Mesenchymal stem cell (in vitro differentiated cells and primary cell): Measurements from ENCODE around the gene POU5F1.

Experiments
- DNase-seq: peaks from one replicate; pipeline ENCODE4 v3.0.0-alpha.2; 2013
- H2AFZ ChIP-seq: one replicate; pipeline ENCODE4 v1.6.1; 2013; ENCODE audit warnings: low read depth, mild to moderate bottlenecking, control low read depth, inconsistent platforms, low read length, moderate library complexity
- H2AK5ac ChIP-seq: 2 replicates; pipeline ENCODE4 v1.6.1; 2013; ENCODE audit warnings: low read length, moderate library complexity, mild to moderate bottlenecking, inconsistent platforms; ENCODE audit not compliant: severe bottlenecking
- H2BK120ac ChIP-seq: one replicate; pipeline ENCODE4 v1.6.1; 2013; ENCODE audit warnings: low read depth, mild to moderate bottlenecking, inconsistent platforms, low read length, moderate library complexity
- H2BK12ac ChIP-seq, 2 experiments: one replicate each; pipeline ENCODE4 v1.6.1; 2013; ENCODE audit warnings: inconsistent platforms in 2 of 2, low read length in 2 of 2, mild to moderate bottlenecking in 2 of 2, moderate library complexity in 2 of 2, control low read depth in 1 of 2
- H2BK15ac ChIP-seq: one replicate; pipeline ENCODE4 v1.6.1; 2013; ENCODE audit warnings: mild to moderate bottlenecking, low read depth, inconsistent platforms; ENCODE audit not compliant: poor library complexity, severe bottlenecking
- H2BK5ac ChIP-seq: 2 replicates; pipeline ENCODE4 v1.6.1; 2013; ENCODE audit warnings: low read depth, mild to moderate bottlenecking, low read length, control low read depth, inconsistent platforms; ENCODE audit not compliant: poor library complexity, severe bottlenecking
- H3K14ac ChIP-seq, 2 experiments: one replicate each; pipeline ENCODE4 v1.6.1; 2013; ENCODE audit warnings: inconsistent platforms in 2 of 2, low read length in 2 of 2, control low read depth in 1 of 2, mild to moderate bottlenecking in 1 of 2, moderate library complexity in 1 of 2
- H3K18ac ChIP-seq, 2 experiments: one replicate each; pipeline ENCODE4 v1.6.1; 2013; ENCODE audit warnings: inconsistent platforms in 2 of 2, low read length in 2 of 2, control low read depth in 1 of 2, low read depth in 1 of 2, mild to moderate bottlenecking in 1 of 2
- H3K23ac ChIP-seq, 2 experiments: one replicate each; pipeline ENCODE4 v1.6.1; 2013; ENCODE audit warnings: inconsistent platforms in 2 of 2, low read length in 2 of 2, mild to moderate bottlenecking in 2 of 2, moderate library complexity in 2 of 2, control low read depth in 1 of 2
- H3K27ac ChIP-seq: 2 replicates; pipeline ENCODE4 v1.5.1; 2013; ENCODE audit warnings: mild to moderate bottlenecking, moderate library complexity, low read length, control low read depth, inconsistent platforms; ENCODE audit not compliant: poor library complexity, severe bottlenecking
- H3K27me3 ChIP-seq, 2 experiments: 2 replicates each; pipeline versions ENCODE4 v1.6.1 to v1.7.0; 2013; ENCODE audit warnings: low read length in 2 of 2, mild to moderate bottlenecking in 2 of 2, moderate library complexity in 2 of 2, control low read depth in 1 of 2, inconsistent platforms in 1 of 2; ENCODE audit not compliant: control insufficient read depth in 1 of 2, insufficient read depth in 1 of 2
- H3K36me3 ChIP-seq, 2 experiments: 2 replicates each; pipeline versions ENCODE4 v1.6.1 to v1.7.0; 2013; ENCODE audit warnings: low read length in 2 of 2, control low read depth in 1 of 2, inconsistent platforms in 1 of 2, low read depth in 1 of 2, mild to moderate bottlenecking in 1 of 2; ENCODE audit not compliant: insufficient read depth in 2 of 2, control insufficient read depth in 1 of 2
- H3K4ac ChIP-seq, 2 experiments: one replicate each; pipeline ENCODE4 v1.6.1; 2013; ENCODE audit warnings: inconsistent platforms in 2 of 2, low read length in 2 of 2, mild to moderate bottlenecking in 2 of 2, moderate library complexity in 2 of 2, control low read depth in 1 of 2, low read depth in 1 of 2
- H3K4me1 ChIP-seq: 2 replicates; pipeline ENCODE4 v1.6.1; 2013; ENCODE audit warnings: low read depth, low read length, control low read depth; ENCODE audit not compliant: control insufficient read depth, insufficient read depth
- H3K4me2 ChIP-seq: 2 replicates; pipeline ENCODE4 v1.6.1; 2013; ENCODE audit warnings: low read length, mild to moderate bottlenecking, inconsistent platforms; ENCODE audit not compliant: poor library complexity, severe bottlenecking
- H3K4me3 ChIP-seq, 2 experiments: 2 replicates each; pipeline versions ENCODE4 v1.5.1 to v1.7.0; 2013; ENCODE audit warnings: low read length in 2 of 2, mild to moderate bottlenecking in 2 of 2, control low read depth in 1 of 2, low read depth in 1 of 2; ENCODE audit not compliant: insufficient read depth in 1 of 2
- H3K79me1 ChIP-seq: replicated peaks from 2 replicates; pipeline ENCODE4 v1.6.1; 2013; ENCODE audit warnings: mild to moderate bottlenecking, control low read depth, low read length, inconsistent platforms; ENCODE audit not compliant: poor library complexity, severe bottlenecking
- H3K9ac ChIP-seq: 2 replicates; pipeline ENCODE4 v1.7.0; 2013; ENCODE audit warnings: mild to moderate bottlenecking, low read length, moderate library complexity
- H3K9me3 ChIP-seq: 2 replicates; pipeline ENCODE4 v1.7.0; 2013; ENCODE audit warnings: mild to moderate bottlenecking, low read length; ENCODE audit not compliant: control insufficient read depth
- H4K8ac ChIP-seq: one replicate; pipeline ENCODE4 v1.6.1; 2013; ENCODE audit warnings: inconsistent platforms, mild to moderate bottlenecking, low read length, moderate library complexity
- H4K91ac ChIP-seq: one replicate; pipeline ENCODE4 v1.6.1; 2013; ENCODE audit warnings: mild to moderate bottlenecking, low read length, inconsistent platforms
- WGBS: methylation state at CpG from one replicate; pipeline ENCODE4 v1.1.7; 2013; ENCODE audit warnings: mixed read lengths; 5-methylcytosine and 5-hydroxymethylcytosine counted together

Gene POU5F1

DNA sequence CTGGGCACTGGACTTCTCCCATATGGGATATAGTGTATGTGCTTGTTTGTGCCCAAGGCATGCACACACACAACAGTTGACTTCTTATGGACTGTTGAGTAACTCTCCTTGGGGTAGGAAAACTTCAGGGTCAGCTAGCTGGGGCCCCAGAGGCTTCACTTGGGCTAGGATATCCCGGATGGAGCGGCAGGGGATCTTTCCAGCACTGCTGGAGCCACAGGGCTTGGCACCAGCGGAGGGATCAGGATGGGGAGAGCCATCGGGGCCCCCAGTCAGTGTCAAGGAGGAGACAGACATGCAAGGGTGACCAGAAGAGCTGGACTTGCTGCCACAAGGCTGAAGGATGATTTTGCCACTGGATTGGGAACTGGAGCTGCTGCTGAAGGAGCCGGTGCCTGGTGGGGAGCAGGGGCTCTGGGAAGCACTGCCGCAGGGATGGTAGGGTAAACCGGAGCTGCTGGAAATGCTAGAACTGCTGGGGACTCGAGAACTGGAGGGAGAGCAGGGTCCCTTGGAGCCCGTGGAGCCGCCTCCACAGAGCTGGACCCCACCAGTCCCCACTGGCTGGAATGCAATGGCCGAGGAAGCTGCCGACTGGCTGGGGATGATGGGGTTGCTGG, 54.4 kb downstream of the POU5F1 start:
- Histone ChIP-seq H2BK120ac (no peak overlapping the region), H3K4me2 (no peak overlapping the region), H3K9me3 (no peaks in the 10 kb centered on the region), H3K9ac (peak overlapping the region; percentile 85), H3K36me3 (peaks cover 0 to 12% of the 10 kb centered on the region in 2 experiments), H3K27me3 (peaks cover 0 to 4% of the 10 kb centered on the region in 2 experiments), H4K8ac (no peak overlapping the region), H3K14ac (no peak overlapping the region), H3K4me3 (no peak overlapping the region), H3K23ac (no peak overlapping the region), H3K79me1 (peaks cover 22% of the 10 kb centered on the region), H3K4me1 (peaks cover 24% of the 10 kb centered on the region), H3K27ac (no peak overlapping the region), H2AFZ (no peak overlapping the region), H2BK15ac (no peak overlapping the region), H4K91ac (no peak overlapping the region), H2BK5ac (no peak overlapping the region), H3K18ac (no peak overlapping the region), H2BK12ac (no peak overlapping the region), H2AK5ac (peak overlapping the region; percentile 87), H3K4ac (no peak overlapping the region)
- WGBS: 94% methylated on average over 12 of the region's 12 CpGs
- DNase-seq: no peak

DNA sequence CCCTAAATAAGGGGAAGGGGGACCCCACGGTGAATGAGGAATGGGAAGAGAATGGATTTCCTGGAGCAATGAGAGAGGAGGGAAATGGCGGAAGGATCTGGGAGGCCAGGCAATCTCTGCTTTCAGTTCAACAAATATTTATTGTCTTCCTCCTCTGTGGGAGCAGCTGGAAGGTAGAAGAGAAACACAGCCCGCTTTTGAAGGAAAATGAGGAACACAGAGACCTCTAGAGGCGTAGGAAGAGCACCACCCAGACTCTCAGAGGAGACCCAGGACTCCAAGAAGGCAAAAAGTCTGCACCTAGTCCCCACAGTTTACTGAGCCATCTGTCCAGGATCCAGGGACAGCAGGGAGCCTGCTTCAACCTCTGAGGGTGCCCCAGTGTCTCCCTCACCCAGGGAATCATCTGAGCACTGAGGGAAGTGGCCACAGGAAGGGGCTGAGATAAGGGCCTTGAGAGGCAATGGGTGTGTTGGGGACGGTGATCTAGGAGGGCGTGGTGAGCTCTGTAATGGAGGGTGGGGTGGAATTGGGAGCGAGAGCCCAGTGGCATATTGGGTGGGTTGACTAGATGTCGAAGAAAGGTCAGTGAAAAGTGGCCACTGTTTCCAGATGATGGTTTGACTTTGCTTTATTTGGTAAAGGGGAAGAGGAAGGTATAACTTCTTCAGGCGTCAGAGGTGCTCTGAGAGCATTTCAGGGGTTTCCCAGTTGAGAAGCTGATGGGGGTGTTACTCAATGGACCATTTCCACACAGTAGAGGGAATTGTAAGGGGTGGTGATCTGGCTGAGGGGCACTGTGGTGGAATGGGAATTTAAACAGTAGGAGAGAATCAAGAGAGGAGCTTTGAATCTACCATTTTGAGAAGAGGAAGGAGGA, 55.3 kb downstream of the POU5F1 start:
- H2AFZ ChIP-seq: no peak overlapping the region
- no peaks in the 10 kb centered on the region for H3K9me3 ChIP-seq
- peaks cover 0 to 12% of the 10 kb centered on the region in 2 experiments for H3K36me3 ChIP-seq
- H3K4ac ChIP-seq: peak overlapping the region; percentile 3 to 7
- peak overlapping the region in 1 of 2 experiments; percentile 94 for H3K14ac ChIP-seq
- peaks cover 22% of the 10 kb centered on the region for H3K4me1 ChIP-seq
- no peak overlapping the region for H3K23ac ChIP-seq
- peak overlapping the region in 1 of 2 experiments; percentile 63 for H3K4me3 ChIP-seq
- peak overlapping the region; percentile 38 for H3K4me2 ChIP-seq
- peak overlapping the region; percentile 33 for H4K8ac ChIP-seq
- peak overlapping the region; percentile 85 for H3K9ac ChIP-seq
- peak overlapping the region in 1 of 2 experiments; percentile 57 for H2BK12ac ChIP-seq
- no peak overlapping the region for H2BK15ac ChIP-seq
- H3K18ac ChIP-seq: peak overlapping the region; percentile 6 to 22
- WGBS: 81% methylated on average over 7 of the region's 9 CpGs
- H3K27me3 ChIP-seq: peaks cover 8 to 12% of the 10 kb centered on the region in 2 experiments
- peaks cover 22% of the 10 kb centered on the region for H3K79me1 ChIP-seq
- peak overlapping the region; percentile 70 for H3K27ac ChIP-seq
- peak overlapping the region; percentile 66 for H2BK5ac ChIP-seq
- H2AK5ac ChIP-seq: peak overlapping the region; percentile 87
- peak overlapping the region; percentile 73 for H4K91ac ChIP-seq
- H2BK120ac ChIP-seq: peak overlapping the region; percentile 34
- peak; percentile 19 for DNase-seq

DNA sequence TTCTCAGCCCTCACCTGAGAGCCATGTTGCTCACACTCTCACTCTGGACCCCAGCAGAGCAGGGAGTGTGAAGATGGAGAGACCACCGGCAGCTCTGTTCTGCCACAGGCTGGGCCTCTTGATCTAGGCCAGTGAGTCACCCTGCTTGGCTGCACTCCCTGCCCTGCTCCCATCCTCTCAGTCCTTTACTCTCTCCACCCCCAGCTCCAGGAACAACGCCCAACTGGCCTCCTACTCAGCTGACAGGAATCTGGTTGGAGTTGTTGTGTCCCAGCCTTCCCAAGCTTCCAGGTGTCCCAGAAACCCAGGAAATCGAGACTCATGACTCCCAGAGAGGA, 56.0 kb downstream of the POU5F1 start, which contains the start of gene PSORS1C1:
PSORS1C1 (plus strand) TSS at position 260 of the 338 bp plus-strand sequence. CDS start 14,833 bp downstream, outside the sequence.
- peak within 1 kb of the TSS; percentile 85 for H3K9ac ChIP-seq
- peak within 1 kb of the TSS in 1 of 2 experiments; percentile 63 for H3K4me3 ChIP-seq
- peak within 1 kb of the TSS; percentile 66 for H2BK5ac ChIP-seq
- H3K36me3 ChIP-seq: peaks cover 0 to 12% of the 10 kb centered on the region in 2 experiments
- peaks cover 22% of the 10 kb centered on the region for H3K79me1 ChIP-seq
- H3K14ac ChIP-seq: peak within 1 kb of the TSS in 1 of 2 experiments; percentile 94
- H3K4ac ChIP-seq: peak within 1 kb of the TSS; percentile 3 to 7
- 1% methylated on average over 3 of the region's 3 CpGs for WGBS
- no peak within 1 kb of the TSS for H3K23ac ChIP-seq
- peak within 1 kb of the TSS; percentile 87 for H2AK5ac ChIP-seq
- peaks cover 13 to 19% of the 10 kb centered on the region in 2 experiments for H3K27me3 ChIP-seq
- peak within 1 kb of the TSS; percentile 70 for H3K27ac ChIP-seq
- H3K4me2 ChIP-seq: peak within 1 kb of the TSS; percentile 38
- peak within 1 kb of the TSS; percentile 73 for H4K91ac ChIP-seq
- H4K8ac ChIP-seq: peak within 1 kb of the TSS; percentile 33
- H2AFZ ChIP-seq: no peak within 1 kb of the TSS
- peak within 1 kb of the TSS; percentile 6 to 22 for H3K18ac ChIP-seq
- peak within 1 kb of the TSS; percentile 34 for H2BK120ac ChIP-seq
- peak within 1 kb of the TSS; percentile 11 to 57 for H2BK12ac ChIP-seq
- peaks cover 22% of the 10 kb centered on the region for H3K4me1 ChIP-seq
- peak; percentile 88 for DNase-seq
- no peaks in the 10 kb centered on the region for H3K9me3 ChIP-seq
- no peak within 1 kb of the TSS for H2BK15ac ChIP-seq
